T47D (cell line): Measurements from ENCODE around the gene ARHGEF40.

Source experiments
- DNase-seq, 2 experiments: peaks; one replicate each; pipeline versions ENCODE4 v3.0.0 to v3.0.0-alpha.2; 2011 to 2012; ENCODE audit warnings: low read depth in 1 of 2, low spot score in 1 of 2
- JUND ChIP-seq: IDR thresholded peaks from 2 replicates; pipeline ENCODE4 v1.6.1; 2012; ENCODE audit warnings: low read depth
- in situ Hi-C: cut with HindIII; loops from 2 replicates; pipeline ENCODE4 v1.10.0; 2016; ENCODE audit warnings: low sequenced_read_pairs, low pct_unique_long_range_greater_than_20kb

The ARHGEF40 gene

DNA sequence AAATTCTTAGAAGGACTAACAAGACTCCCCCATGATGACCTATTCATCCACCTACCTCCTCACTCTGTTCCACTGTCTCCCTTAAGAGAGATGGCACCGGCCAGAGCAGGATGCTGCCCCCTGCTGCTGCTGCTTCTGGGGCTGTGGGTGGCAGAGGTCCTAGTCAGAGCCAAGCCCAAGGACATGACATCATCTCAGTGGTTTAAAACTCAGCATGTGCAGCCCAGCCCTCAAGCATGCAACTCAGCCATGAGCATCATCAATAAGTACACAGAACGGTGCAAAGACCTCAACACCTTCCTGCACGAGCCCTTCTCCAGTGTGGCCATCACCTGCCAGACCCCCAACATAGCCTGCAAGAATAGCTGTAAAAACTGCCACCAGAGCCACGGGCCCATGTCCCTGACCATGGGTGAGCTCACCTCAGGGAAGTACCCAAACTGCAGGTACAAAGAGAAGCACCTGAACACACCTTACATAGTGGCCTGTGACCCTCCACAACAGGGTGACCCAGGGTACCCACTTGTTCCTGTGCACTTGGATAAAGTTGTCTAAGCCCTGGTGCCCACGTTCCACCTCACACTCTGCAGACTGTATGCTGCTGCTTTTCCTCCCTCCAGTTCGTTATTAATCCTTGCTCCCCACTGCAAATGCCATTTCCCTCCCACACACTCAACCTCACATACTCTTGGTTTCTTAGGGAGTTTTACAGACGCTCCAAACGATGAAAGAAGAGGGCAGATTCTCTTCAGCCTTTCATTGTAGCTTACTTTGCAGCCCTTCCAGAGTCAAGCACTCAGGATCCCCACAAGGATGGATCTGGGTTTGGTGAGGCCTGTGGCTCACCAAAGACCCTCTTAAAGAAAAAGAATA, 12.1 kb upstream of the ARHGEF40 start, which contains the start of gene RNASE8:
Gene RNASE8, plus strand, starts transcription at position 20 of the 873 bp plus-strand sequence. Its CDS starts 71 bp downstream, at position 91.
- no peak for TF ChIP-seq JUND
- in situ Hi-C loops: no loop called here
- DNase-seq: no peak

DNA sequence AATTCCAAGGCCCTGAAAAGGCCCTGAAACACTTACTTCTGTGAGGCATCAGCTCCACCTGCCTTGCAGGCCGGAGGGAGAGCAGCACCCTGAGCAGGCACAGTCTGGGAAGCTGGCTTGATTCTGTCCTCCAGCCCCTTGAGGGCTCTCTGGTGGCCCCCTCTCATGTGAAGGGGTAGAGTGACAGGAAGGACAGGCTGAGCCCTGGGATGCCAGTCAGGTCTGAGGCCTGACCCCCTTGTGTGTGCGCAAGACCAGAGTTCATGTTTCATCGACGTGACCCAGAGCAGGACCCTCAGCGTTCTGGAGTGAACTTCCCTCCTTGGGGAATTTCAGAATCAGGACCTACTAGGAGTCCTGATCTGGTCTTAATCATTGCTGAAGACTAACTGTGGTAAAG, 11.2 kb upstream of the ARHGEF40 start:
- in situ Hi-C loops: no loop called here
- DNase-seq: no peak
- no peak for TF ChIP-seq JUND

DNA sequence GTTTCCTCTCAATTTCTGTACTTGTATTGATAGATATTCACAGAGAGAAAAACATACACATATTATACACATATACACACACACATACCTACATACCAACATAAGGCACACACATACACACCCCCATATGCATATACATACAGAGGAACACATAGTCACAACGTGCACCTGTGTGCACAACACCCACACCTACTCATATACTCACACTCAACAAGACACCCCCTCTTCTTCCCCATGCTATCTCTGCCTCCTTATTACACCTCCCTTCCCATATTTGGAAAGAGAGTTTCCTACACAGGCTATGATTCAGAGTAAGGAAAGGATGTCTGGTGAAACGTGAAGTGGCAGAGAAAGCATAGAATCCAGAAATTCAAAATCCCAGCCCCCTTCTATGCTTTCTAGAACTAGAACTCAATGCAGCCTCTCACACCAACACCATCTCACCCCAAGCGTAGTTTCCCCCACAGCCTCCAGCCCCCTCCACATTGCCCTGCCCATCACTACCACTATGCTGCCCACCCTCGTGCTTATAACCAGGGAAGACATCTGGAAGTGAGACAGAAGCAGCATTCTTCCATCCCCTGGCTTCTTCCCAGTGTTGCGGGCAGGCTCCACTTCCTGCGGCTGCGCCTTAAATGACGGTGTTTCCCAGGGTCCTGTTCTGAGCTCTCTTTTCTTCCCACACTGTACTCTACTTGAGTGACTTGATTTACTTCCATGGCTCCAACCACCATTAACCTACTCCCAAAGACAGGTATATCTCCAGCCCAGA, 10.1 kb upstream of the ARHGEF40 start:
- in situ Hi-C loops: no loop called here
- TF ChIP-seq JUND: no peak
- DNase-seq: no peak

DNA sequence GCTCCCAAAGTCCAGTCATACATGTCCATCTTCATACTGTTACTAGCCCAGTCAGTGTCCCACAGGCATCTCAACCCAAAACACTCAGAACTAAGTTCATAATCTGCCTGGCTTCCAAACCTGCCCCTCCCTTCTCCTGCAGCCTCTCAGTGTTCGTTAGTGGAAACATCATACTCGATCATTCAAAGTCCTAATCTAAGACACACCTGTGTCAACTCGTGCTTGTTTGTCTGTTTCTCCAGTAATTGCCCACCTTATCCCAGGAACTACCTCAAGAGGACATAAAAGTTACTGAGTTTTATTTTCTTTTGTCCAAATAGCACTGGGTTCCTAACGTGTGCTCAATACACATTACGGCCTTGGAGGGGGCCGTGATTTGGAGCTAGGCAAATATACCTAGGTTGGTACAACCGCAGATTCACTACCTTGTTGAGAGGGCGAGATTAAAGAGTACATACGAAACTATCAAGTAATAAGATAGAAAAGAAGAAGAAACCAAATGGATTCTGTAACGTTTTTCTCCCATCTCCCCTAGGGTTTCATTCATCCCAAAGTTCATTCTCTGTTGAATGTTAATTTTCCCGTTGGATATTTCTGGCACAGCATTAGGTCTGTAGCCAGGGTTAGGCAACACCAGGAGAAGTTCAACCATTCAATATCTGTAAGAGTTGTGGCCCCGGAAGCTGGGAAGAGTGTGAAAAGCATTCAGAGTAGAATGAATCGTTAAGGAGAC, 9.3 kb upstream of the ARHGEF40 start:
- DNase-seq: no peak
- in situ Hi-C loops: no loop called here
- TF ChIP-seq JUND: no peak

DNA sequence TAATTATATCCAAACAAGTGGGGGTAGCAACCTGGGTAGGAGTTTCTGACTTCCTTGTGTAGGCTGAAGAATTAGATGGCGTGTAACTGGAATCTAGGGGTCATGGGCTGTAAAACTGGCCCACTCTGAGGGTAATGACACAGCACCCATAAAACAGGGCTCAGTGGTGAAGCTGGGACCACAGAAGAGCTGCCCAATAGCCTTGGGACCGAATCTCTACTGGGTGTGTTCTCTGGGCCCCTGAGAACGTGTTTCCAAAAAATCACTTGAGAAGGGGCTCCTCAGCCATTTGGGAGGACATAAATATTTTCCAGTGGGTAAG, 8.8 kb upstream of the ARHGEF40 start:
- DNase-seq: no peak
- TF ChIP-seq JUND: no peak
- in situ Hi-C loops: no loop called here

DNA sequence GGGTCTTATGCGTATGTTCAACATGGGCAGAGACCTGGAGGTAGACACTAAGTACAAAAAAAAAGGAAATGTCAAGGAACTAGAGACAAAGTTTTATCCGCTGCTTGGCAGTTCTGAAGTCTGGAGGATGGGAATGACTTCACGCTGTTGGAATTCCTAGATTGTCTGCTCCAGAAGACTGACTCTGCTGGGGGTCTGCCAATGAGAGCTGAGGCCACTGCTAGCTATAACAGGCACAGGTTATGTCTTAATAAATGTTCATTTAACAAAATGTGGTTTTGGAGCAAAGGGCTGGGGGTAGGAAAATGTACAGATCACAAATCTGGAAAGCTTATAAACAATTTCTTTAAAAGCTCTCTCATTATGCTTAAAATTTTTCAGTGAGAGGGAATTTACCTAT, 6.6 kb upstream of the ARHGEF40 start:
- TF ChIP-seq JUND: no peak
- in situ Hi-C loops: no loop called here

DNA sequence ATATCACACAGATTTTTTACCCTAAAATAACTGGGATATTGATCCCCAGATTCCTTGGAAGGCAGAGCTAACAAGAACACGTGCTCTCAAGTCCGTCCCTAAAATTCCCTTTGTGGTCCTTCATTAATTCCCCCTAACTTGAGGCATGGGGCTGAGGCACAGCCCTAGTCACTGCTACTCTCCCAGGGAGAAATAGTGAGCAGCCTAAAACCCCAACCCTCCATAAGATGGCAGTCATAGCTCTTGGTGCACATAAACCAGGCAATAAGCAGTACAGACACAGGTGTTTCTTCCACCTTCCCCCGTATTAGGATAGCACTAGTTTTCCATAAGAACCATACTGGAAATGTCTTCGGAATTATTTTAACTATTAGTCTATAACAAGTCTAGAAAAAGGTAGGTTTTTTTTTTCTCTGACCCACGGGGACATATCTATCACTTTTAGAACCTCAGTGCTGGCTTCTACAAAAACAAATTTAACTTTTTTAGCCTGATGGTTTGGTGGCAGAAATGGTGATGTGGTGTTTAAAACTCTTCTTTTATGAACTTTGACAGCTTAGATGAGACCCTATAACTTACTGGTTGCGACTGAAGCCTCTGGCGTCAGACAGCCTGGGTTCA, 3.1 kb upstream of the ARHGEF40 start:
- in situ Hi-C loops: no loop called here
- TF ChIP-seq JUND: no peak
- DNase-seq: peak; percentile 53 to 62

More for the DNA sequence above, 6.6 kb upstream of the ARHGEF40 start:
- no peak for DNase-seq

DNA sequence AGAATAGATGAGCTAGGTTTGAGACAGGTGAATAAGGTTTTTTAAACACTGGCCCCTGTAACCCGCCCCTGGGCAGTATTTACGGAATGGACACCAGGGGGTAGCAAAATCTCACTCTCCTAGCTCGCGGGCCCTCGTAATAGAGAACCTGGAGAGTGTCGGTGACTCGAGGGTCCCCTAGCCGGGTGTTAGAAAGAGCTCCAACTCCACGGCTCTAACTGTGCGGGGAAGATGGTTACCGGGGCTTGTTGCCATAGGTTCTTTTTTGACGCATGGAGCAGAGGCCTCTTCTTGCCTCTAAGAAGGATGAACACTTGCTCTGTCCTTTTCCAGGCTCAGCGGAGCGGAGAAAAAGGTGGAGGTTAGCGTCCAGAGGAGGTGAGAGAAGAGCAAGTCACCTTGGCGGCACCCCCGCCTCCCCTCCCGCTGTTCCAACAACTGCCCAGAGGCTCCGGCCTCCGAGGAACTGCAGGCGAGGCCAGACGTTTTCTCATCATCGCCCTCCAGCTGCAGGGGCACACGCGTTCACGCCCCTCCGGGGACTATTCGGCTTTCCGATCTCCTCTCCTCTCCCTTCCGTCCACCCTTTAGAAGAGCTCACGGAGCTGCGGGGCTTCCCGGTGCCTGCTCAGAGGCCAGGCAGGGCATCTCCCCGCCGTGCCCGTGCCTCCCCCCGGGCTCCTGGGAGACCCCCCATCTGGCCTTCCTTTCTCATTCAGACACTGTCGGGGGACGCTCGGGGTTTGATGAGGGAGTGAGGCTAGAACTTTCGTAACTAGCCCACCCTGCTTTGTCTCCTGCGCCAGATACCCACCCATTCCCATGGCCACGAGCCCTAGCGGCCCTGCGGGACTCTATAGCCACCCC, 1.4 kb upstream of the ARHGEF40 start:
- TF ChIP-seq JUND: no peak
- peak; percentile 46 to 57 for DNase-seq
- in situ Hi-C loops: no loop called here

DNA sequence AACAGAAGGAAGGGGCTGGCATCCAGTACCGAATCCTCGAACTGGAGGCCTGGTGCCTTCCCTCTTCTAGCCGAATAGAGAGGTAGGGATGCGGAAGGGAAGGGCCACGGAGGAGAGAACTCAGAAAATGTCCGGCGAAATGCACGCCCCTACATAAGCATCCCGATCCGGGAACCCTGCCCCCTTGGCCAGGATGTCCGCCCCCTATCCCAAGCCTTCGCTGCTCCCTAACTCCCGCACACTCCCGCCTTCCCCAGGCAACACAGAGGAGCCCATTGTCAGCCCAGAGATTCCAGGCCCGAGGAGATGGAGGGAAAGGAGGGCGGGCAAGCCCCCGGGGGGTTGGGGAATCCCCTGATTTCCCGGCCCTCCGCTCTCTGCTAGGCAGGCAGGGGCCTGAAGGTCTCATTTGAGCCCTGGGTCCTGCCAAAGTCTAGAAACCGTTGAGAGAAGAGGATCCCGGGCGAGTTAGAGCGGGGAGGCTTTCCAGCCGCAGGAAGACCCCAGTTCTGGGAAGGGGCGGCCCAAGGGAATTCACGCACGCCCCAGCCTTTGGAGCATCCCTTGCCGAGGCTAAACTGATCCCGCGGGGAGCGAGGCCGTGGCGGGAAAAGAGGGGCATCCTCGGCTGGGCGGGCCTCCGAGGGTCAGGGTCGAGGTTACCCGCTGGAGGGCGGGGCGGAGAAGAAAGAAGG, 569 bp upstream of the ARHGEF40 start:
- in situ Hi-C loops: no loop called here
- no peak for TF ChIP-seq JUND
- DNase-seq: no peak

DNA sequence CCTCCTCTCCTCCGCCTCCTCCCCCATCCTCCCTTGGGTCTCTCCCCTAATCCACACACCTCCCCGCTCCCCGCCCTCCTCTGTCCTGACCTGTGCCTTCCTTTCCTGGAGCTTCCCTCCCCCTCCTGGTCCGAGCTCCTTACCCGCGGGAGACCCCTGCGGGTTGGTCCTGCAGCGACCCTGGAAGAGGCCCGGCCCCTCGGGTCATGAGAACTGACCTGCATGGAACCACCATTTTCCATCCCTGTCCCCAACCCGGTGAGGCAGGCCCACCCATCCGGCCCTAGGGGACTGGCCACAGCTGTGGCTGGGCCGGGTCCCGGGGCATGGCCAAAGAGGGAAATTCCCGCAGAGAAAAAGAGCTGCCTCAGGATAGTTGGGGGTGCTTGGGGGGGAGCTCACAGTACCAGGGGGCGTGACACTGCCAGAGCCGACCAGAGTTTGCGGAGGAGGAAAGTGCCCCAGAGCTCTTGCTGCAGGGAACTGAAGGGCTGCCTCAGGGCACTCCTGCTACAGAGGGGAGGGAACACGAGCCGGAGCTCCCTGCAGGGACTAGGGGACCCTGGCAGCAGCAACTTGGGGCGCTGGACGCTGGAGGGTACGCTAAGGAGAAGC, 613 bp downstream of the ARHGEF40 start:
- in situ Hi-C loops: no loop called here
- DNase-seq: no peak
- TF ChIP-seq JUND: no peak
